Stromal cell of bone marrow (primary cell): Measurements from ENCODE around the gene LRRC74B.

Source experiments
- DNase-seq: peaks from one replicate; pipeline ENCODE4 v3.0.0-alpha.2; 2012; ENCODE audit warnings: low read depth

Gene LRRC74B

DNA sequence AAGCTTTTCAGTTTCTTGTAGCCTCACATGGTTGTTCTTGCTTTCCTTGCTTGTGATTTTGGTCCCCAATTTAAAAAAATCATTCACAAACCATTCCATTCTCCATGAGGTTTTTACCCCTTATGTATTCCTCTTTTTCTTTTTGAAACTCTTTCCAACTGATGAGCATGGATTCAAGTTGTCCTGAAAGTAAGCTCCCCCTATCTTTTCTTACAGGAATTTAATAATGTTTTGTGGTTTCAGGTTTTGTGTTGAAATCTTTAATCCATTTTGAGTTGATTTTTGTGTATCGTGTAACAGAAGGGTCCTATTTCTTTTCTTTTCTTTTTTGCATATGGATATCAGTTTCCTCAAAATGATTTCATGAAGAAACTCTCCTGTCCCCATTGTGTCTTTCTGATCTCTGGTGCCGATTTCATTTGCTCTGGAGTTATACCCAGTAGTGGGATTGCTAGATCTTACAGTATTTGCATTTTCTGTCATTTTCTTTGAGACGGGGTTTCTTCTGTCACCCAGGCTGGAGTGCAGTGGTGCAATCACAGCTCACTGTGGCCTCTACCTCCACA, 58.5 kb downstream of the LRRC74B start:
- no peak for DNase-seq

DNA sequence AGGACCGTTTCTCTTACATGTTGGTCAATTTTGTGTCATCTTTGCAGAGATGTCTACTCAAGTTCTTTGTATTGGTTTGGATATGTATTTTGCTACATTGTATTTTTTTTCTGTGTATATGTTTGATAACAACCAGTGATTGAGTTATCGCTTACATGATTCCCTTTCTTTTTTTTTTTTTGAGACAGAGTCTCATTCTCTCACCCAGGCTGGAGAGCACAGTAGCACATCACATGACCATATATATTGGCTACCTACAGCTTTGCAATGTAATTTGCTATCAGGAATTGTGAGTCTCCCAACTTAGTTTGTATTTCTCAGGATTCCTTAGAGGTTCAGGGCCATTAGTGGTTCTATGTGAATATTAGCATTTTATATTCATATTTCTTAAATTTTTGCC, 59.5 kb downstream of the LRRC74B start:
- no peak for DNase-seq

DNA sequence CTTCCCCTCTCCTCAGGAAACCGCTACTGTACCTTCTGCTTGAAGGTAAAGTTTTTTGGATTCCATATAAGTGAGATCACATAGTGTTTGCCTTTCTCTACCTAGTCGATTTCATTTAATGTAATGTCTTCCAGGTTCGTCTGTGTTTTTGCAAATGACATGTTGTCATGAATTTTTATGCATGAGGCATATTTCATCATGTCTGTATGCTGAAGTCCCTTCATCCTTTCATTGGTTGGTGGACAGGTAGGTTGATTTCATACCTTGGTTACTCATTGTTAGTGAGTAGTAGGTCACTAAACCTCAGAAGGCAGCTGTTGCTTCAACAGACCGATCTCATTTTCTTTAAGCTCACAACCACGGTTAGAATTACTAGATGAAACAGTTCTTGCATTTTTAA, 60.3 kb downstream of the LRRC74B start:
- no peak for DNase-seq

DNA sequence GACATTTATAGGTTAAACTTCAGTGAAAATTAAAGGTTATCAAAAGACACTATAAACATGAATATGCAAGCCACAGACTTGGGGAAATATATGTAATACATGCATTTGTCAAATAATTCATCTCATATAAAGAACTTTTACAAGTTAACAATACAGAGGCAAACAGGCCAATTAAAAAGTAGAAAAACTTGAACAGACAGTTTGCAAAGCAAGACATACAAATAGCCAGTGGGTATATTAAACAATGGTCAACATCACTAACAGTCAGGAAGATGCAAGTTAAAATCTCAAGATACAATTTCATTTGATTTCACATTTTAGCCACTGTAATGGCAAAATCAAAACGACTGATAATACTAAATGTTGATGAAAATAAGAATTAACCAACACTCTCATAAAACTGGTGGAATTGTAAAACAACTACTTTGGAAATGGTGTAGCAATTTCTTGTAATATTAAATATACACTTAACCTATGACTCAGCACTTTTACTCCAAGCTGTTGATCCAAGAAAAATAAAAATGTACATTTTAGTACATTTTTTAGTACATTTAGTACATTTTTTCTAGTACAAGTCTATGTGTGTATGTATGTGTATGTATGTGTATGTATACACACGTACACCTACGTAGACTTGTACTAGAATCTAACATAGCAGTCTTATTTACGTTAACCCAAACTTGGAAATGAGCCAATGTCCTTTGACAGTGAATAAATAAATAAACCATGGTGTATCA, 62.8 kb downstream of the LRRC74B start:
- DNase-seq: no peak
